H1 (cell line): ENCODE measurements around the gene SHROOM2. TPM values are rescaled to one million over a fixed set of nuclear protein-coding genes. Genes with fewer than 3 reads are reported as not detected.

Experiments
- CTCF ChIA-PET: fragments of 300-600 bp; sonication (Branson Sonifier 250); formaldehyde crosslinking; loops from one replicate; lab custom pipeline; 2021; ENCODE audit not compliant: partially characterized antibody; lab: Charles Lee
- POLR2A ChIA-PET: fragments of 300-600 bp; sonication (Branson Sonifier 250); formaldehyde crosslinking; loops from one replicate; lab custom pipeline; 2021; ENCODE audit warnings: inconsistent platforms; ENCODE audit not compliant: partially characterized antibody; lab: Charles Lee
- DNase-seq, 2 experiments: peaks; one replicate each; pipeline versions ENCODE4 v3.0.0 to v3.0.0-alpha.2; 2010 to 2022; ENCODE audit warnings: low spot score in 2 of 2, low read depth in 1 of 2, mixed read lengths in 1 of 2
- FAIRE-seq: peaks from 2 replicates; lab custom pipeline; 2011; peaks lifted over from hg19 to GRCh38; lab: Jason Lieb, UNC
- H2AFZ ChIP-seq: 2 replicates; pipeline ENCODE4 v1.8.1; 2012; ENCODE audit warnings: low read length, inconsistent platforms
- H2AK5ac ChIP-seq: 2 replicates; pipeline ENCODE4 v1.6.1; 2013; ENCODE audit warnings: low read depth, low read length
- H2BK120ac ChIP-seq: replicated peaks from 2 replicates; pipeline ENCODE3; 2013; ENCODE audit warnings: low read depth, low read length, inconsistent platforms
- H2BK12ac ChIP-seq: 2 replicates; pipeline ENCODE4 v1.6.1; 2013; ENCODE audit warnings: low read depth, low read length
- H2BK15ac ChIP-seq: 2 replicates; pipeline ENCODE4 v1.6.1; 2013; ENCODE audit warnings: low read length
- H2BK20ac ChIP-seq: 2 replicates; pipeline ENCODE4 v1.6.1; 2013; ENCODE audit warnings: low read length
- H2BK5ac ChIP-seq: 2 replicates; pipeline ENCODE4 v1.6.1; 2013; ENCODE audit warnings: low read depth, low read length
- H3K14ac ChIP-seq: 2 replicates; pipeline ENCODE4 v1.6.1; 2013; ENCODE audit warnings: inconsistent platforms; ENCODE audit not compliant: insufficient read length
- H3K18ac ChIP-seq: 2 replicates; pipeline ENCODE4 v1.6.1; 2013; ENCODE audit warnings: low read length; ENCODE audit errors: extremely low read depth
- H3K23ac ChIP-seq: 2 replicates; pipeline ENCODE4 v1.6.1; 2013; ENCODE audit warnings: inconsistent platforms; ENCODE audit not compliant: insufficient read length
- H3K23me2 ChIP-seq: 2 replicates; pipeline ENCODE4 v1.6.1; 2013; ENCODE audit warnings: low read depth, low read length
- H3K27ac ChIP-seq: 2 replicates; pipeline ENCODE4 v1.6.1; 2011; ENCODE audit warnings: low read depth, low read length, inconsistent platforms
- H3K27me3 ChIP-seq, 4 experiments: replicated peaks in 1 of 4; 1 replicate in 1 of 4; 2 replicates in 3 of 4; pipeline versions ENCODE4 v1.6.1 to v1.8.1; 2011 to 2013; ENCODE audit warnings: low read length in 3 of 4, mild to moderate bottlenecking in 3 of 4, inconsistent platforms in 2 of 4, mixed read lengths in 2 of 4, moderate library complexity in 1 of 4; ENCODE audit not compliant: control insufficient read depth in 3 of 4, insufficient read depth in 3 of 4; ENCODE audit errors: extremely low read depth in 1 of 4
- H3K36me3 ChIP-seq, 4 experiments: 2 replicates each; pipeline versions ENCODE4 v1.6.1 to v1.8.1; 2011 to 2013; ENCODE audit warnings: mild to moderate bottlenecking in 4 of 4, low read length in 3 of 4, moderate library complexity in 2 of 4, control low read depth in 1 of 4, inconsistent platforms in 1 of 4; ENCODE audit not compliant: insufficient read depth in 4 of 4, control insufficient read depth in 2 of 4
- H3K4ac ChIP-seq: replicated peaks from 2 replicates; pipeline ENCODE3; 2013; ENCODE audit warnings: low read length, low read depth, mixed read lengths, inconsistent platforms; ENCODE audit not compliant: insufficient read length
- H3K4me1 ChIP-seq, 4 experiments: replicated peaks in 1 of 4; 1 replicate in 1 of 4; 2 replicates in 3 of 4; pipeline versions ENCODE4 v1.6.1 to v1.8.1; 2011 to 2013; ENCODE audit warnings: low read length in 3 of 4, inconsistent platforms in 2 of 4, mixed read lengths in 1 of 4; ENCODE audit not compliant: insufficient read depth in 4 of 4, control insufficient read depth in 3 of 4
- H3K4me2 ChIP-seq, 2 experiments: 2 replicates each; pipeline versions ENCODE4 v1.6.1 to v1.8.1; 2011 to 2013; ENCODE audit warnings: low read depth in 2 of 2, low read length in 2 of 2, control low read depth in 1 of 2, inconsistent platforms in 1 of 2, mild to moderate bottlenecking in 1 of 2; ENCODE audit not compliant: insufficient read depth in 1 of 2
- H3K4me3 ChIP-seq, 4 experiments: fragments of 200-600, 300-600 bp in 1 of 4; sonication (generic), shearing (Covaris generic), sonication (Bioruptor Twin) in 1 of 4; 2 replicates each; pipeline versions ENCODE4 v1.5.1 to v1.8.1; 2011 to 2016; ENCODE audit warnings: low read length in 4 of 4, low read depth in 3 of 4, control low read depth in 2 of 4, inconsistent platforms in 2 of 4, mild to moderate bottlenecking in 2 of 4, mixed read lengths in 1 of 4, moderate library complexity in 1 of 4; ENCODE audit not compliant: insufficient read depth in 2 of 4; ENCODE audit errors: extremely low read depth in 1 of 4
- H3K56ac ChIP-seq: replicated peaks from 2 replicates; pipeline ENCODE3; 2013; ENCODE audit warnings: low read depth, mild to moderate bottlenecking, mixed read lengths, low read length, inconsistent platforms; ENCODE audit not compliant: insufficient read length
- H3K79me1 ChIP-seq: 2 replicates; pipeline ENCODE4 v1.6.1; 2013; ENCODE audit warnings: low read depth, low read length, control low read depth
- H3K79me2 ChIP-seq, 2 experiments: 2 replicates each; pipeline versions ENCODE4 v1.6.1 to v1.8.1; 2012 to 2013; ENCODE audit warnings: low read length in 2 of 2, mild to moderate bottlenecking in 2 of 2, inconsistent platforms in 1 of 2; ENCODE audit not compliant: insufficient read depth in 2 of 2, control insufficient read depth in 1 of 2
- H3K9ac ChIP-seq, 4 experiments: replicated peaks in 1 of 4; 1 replicate in 1 of 4; 2 replicates in 3 of 4; pipeline versions ENCODE4 v1.6.1 to v1.8.1; 2011 to 2013; ENCODE audit warnings: low read depth in 3 of 4, low read length in 3 of 4, control low read depth in 2 of 4, mild to moderate bottlenecking in 2 of 4, moderate library complexity in 2 of 4, inconsistent platforms in 1 of 4; ENCODE audit errors: extremely low read depth in 1 of 4
- H3K9me3 ChIP-seq, 2 experiments: 2 replicates each; pipeline versions ENCODE4 v1.6.1 to v1.8.1; 2012 to 2013; ENCODE audit warnings: mild to moderate bottlenecking in 2 of 2, moderate library complexity in 2 of 2, control low read depth in 1 of 2, inconsistent platforms in 1 of 2, low read depth in 1 of 2, low read length in 1 of 2, mixed read lengths in 1 of 2; ENCODE audit not compliant: insufficient read depth in 2 of 2
- H4K20me1 ChIP-seq, 2 experiments: replicated peaks in 1 of 2; 2 replicates each; pipeline versions ENCODE3 to v1.8.1; 2011 to 2013; ENCODE audit warnings: inconsistent platforms in 2 of 2, low read length in 2 of 2, mild to moderate bottlenecking in 1 of 2; ENCODE audit not compliant: insufficient read depth in 2 of 2, control insufficient read depth in 1 of 2
- H4K5ac ChIP-seq: 2 replicates; pipeline ENCODE4 v1.6.1; 2013; ENCODE audit warnings: low read length, low read depth, mixed read lengths, inconsistent platforms; ENCODE audit not compliant: insufficient read length
- H4K8ac ChIP-seq: 2 replicates; pipeline ENCODE4 v1.8.0; 2013; ENCODE audit warnings: mild to moderate bottlenecking, moderate library complexity, low read length, inconsistent platforms; ENCODE audit not compliant: insufficient read depth; ENCODE audit errors: extremely low read depth
- H4K91ac ChIP-seq: replicated peaks from 2 replicates; pipeline ENCODE3; 2013; ENCODE audit warnings: low read length, mixed read lengths, inconsistent platforms; ENCODE audit not compliant: insufficient read length
- CREB1 ChIP-seq: IDR thresholded peaks from 2 replicates; pipeline ENCODE4 v1.6.1; 2012; ENCODE audit warnings: inconsistent platforms
- MAX ChIP-seq: IDR thresholded peaks from 2 replicates; pipeline ENCODE4 v1.6.1; 2012; ENCODE audit warnings: inconsistent platforms
- SIX5 ChIP-seq: IDR thresholded peaks from 2 replicates; pipeline ENCODE4 v1.6.1; 2011; ENCODE audit warnings: mild to moderate bottlenecking, low read depth, low read length
- SUZ12 ChIP-seq: fragments of 200-600 bp; sonication (generic); IDR thresholded peaks from 2 replicates; pipeline ENCODE4 v1.6.1; 2012; ENCODE audit warnings: mild to moderate bottlenecking, inconsistent platforms, low read length, moderate library complexity, mixed read lengths
- YY1 ChIP-seq: IDR thresholded peaks from 2 replicates; pipeline ENCODE4 v1.6.1; 2011; ENCODE audit warnings: low read depth, mild to moderate bottlenecking, low read length
- WGBS, 2 experiments: shearing (Covaris generic) in 1 of 2; methylation state at CpG; one replicate each; pipeline versions ENCODE4 v1.1.6 to v1.1.7; 2013 to 2015; ENCODE audit warnings: low lambda C conversion rate in 2 of 2, mixed read lengths in 2 of 2, inconsistent platforms in 1 of 2, low coverage in 1 of 2, missing lambda C conversion rate in 1 of 2; ENCODE audit not compliant: insufficient replicate concordance in 2 of 2, insufficient coverage in 1 of 2, insufficient read length in 1 of 2; ENCODE audit errors: extremely low coverage in 1 of 2, missing lambda C conversion rate in 1 of 2; 5-methylcytosine and 5-hydroxymethylcytosine counted together
- polyA plus RNA-seq, 7 experiments: library from polyadenylated mRNA; depleted of rRNA in 3 of 7; stranded (reverse) in 5 of 7; unstranded in 2 of 7; fragments of >200 nt in 5 of 7; fragments of 200-250 nt in 2 of 7; gene quantifications; 1 replicate in 5 of 7; 2 replicates in 1 of 7; 4 replicates in 1 of 7; pipeline versions ENCODE4 v1.2.1 to v1.2.3, GENCODE V29; 2011 to 2013; ENCODE audit warnings: missing spikeins in 2 of 7, mixed read lengths in 2 of 7
- total RNA-seq: library from RNA; stranded (reverse); fragmentation: NEBNext Ultra II Directional; extraction: Animal tissue kit (Norgen Biotek cat#: 25700); gene quantifications from 2 replicates; pipeline ENCODE4 v1.2.1, GENCODE V29; 2021

Gene SHROOM2
- total and polyA plus RNA-seq, 2 of the 8 experiments (the other 6 are each of a cell fraction or from before 2014, with no cell fraction given) = 3.4 to 14.2 TPM

- Histone ChIP-seq H3K18ac (no peak overlapping the region), H3K79me1 (no peaks in the 10 kb centered on the region), H2AFZ (no peak overlapping the region), H4K91ac (no peak overlapping the region), H3K4ac (no peak overlapping the region), H2AK5ac (no peak overlapping the region), H3K36me3 (no peaks in the 10 kb centered on the region), H3K23me2 (no peaks in the 10 kb centered on the region), H3K4me3 (no peak overlapping the region), H3K4me1 (no peaks in the 10 kb centered on the region), H4K8ac (no peak overlapping the region), H3K9ac (no peak overlapping the region), H4K5ac (no peak overlapping the region), H3K79me2 (no peaks in the 10 kb centered on the region), H3K23ac (no peak overlapping the region), H2BK5ac (no peak overlapping the region), H3K27ac (no peak overlapping the region), H3K56ac (no peak overlapping the region), H3K4me2 (no peak overlapping the region), H3K14ac (no peak overlapping the region), H2BK120ac (no peak overlapping the region), H4K20me1 (no peaks in the 10 kb centered on the region), H3K27me3 (no peaks in the 10 kb centered on the region), H2BK20ac (no peak overlapping the region), H2BK15ac (no peak overlapping the region), H3K9me3 (peaks cover 0 to 10% of the 10 kb centered on the region in 2 experiments; a peak in 2 of 4 replicates), H2BK12ac (no peak overlapping the region)
- CTCF ChIA-PET = interaction anchor here (0.6 to 6.7 kb wide), 8 partner anchors 14 to 138 kb away, joined by 3 to 66 read pairs (median 3); no protein-coding TSS in a partner anchor
- FAIRE-seq (no peak), DNase-seq (no peak)
- 92% methylated on average over 6 of the region's 9 CpGs; no CpG with 5 or more reads in 1 of the 2 experiments for WGBS, 2 experiments
- TF ChIP-seq MAX (no peak), YY1 (no peak), SIX5 (no peak), SUZ12 (no peak), CREB1 (no peak)
- POLR2A ChIA-PET = no interaction called here
Observed at GRCh38 chrX:9997041-9997440, 210.8 kb downstream of the SHROOM2 start.
